GM12878 (cell line): ENCODE measurements around the gene GSTO1. TPM values are rescaled to one million over a fixed set of nuclear protein-coding genes. Genes with fewer than 3 reads are reported as not detected.

ENCODE experiments used
- ATAC-seq: fragments of 200-7000 bp; cut with Tn5 transposase; 3 replicates; pipeline ENCODE4 v1.9.1; 2020; ENCODE audit warnings: mild to moderate bottlenecking, moderate library complexity
- BruUV-seq: library from RNA; stranded (reverse); fragments of 400-500 nt; replicated peaks from 2 replicates; lab custom pipeline; 2021; lab: Mats Ljungman, UMichigan
- CTCF ChIA-PET: fragments of 300-600 bp; sonication (Branson Sonifier 250); formaldehyde crosslinking; extraction: SDS; loops from one replicate; lab custom pipeline; 2021; ENCODE audit warnings: inconsistent platforms; lab: Yijun Ruan, JAX
- POLR2A ChIA-PET: fragments of 350-600 bp; formaldehyde crosslinking; extraction: SDS; loops from one replicate; lab custom pipeline; 2021; ENCODE audit warnings: inconsistent platforms; lab: Charles Lee
- RAD21 ChIA-PET: fragments of 300-600 bp; sonication (Branson Sonifier 250); formaldehyde crosslinking; loops from one replicate; lab custom pipeline; 2023; ENCODE audit warnings: antibody characterized with exemption; ENCODE audit not compliant: unreplicated experiment; lab: Charles Lee
- SMC1A ChIA-PET: fragments of 300-600 bp; sonication (Branson Sonifier 250); formaldehyde crosslinking; loops from one replicate; lab custom pipeline; 2023; ENCODE audit not compliant: unreplicated experiment, uncharacterized antibody; lab: Charles Lee
- DNase-seq: peaks from one replicate; pipeline ENCODE4 v3.0.0-alpha.2; 2011; ENCODE audit warnings: low read depth, low spot score
- FAIRE-seq: peaks from 3 replicates; lab custom pipeline; 2011; peaks lifted over from hg19 to GRCh38; lab: Jason Lieb, UNC
- H2AFZ ChIP-seq: 2 replicates; pipeline ENCODE4 v1.6.0; 2011; ENCODE audit warnings: low read depth, low read length, control low read depth; ENCODE audit not compliant: control insufficient read depth
- H3K27ac ChIP-seq: 2 replicates; pipeline ENCODE4 v1.5.1; 2011; ENCODE audit warnings: control low read depth; ENCODE audit not compliant: control insufficient read depth, insufficient read depth
- H3K27me3 ChIP-seq, 2 experiments: replicated peaks in 1 of 2; 2 replicates each; pipeline versions ENCODE4 v1.6.0 to v1.6.1; 2011; ENCODE audit warnings: low read length in 1 of 2; ENCODE audit not compliant: control insufficient read depth in 2 of 2, insufficient read depth in 2 of 2
- H3K36me3 ChIP-seq, 2 experiments: 2 replicates each; pipeline ENCODE4 v1.5.1; 2011; ENCODE audit warnings: low read length in 1 of 2; ENCODE audit not compliant: control insufficient read depth in 2 of 2, insufficient read depth in 2 of 2
- H3K4me1 ChIP-seq: 2 replicates; pipeline ENCODE4 v1.6.1; 2011; ENCODE audit warnings: mild to moderate bottlenecking, low read length, moderate library complexity, mixed read lengths; ENCODE audit not compliant: control insufficient read depth, insufficient read depth
- H3K4me2 ChIP-seq: 2 replicates; pipeline ENCODE4 v1.6.0; 2011; ENCODE audit warnings: control low read depth; ENCODE audit not compliant: control insufficient read depth, insufficient read depth
- H3K4me3 ChIP-seq: fragments of 200-600 bp; sonication (generic); 2 replicates; pipeline ENCODE4 v1.5.1; 2016
- H3K79me2 ChIP-seq: 2 replicates; pipeline ENCODE4 v1.6.0; 2011; ENCODE audit warnings: low read length; ENCODE audit not compliant: control insufficient read depth, insufficient read depth
- H3K9ac ChIP-seq: 2 replicates; pipeline ENCODE4 v1.8.0; 2011; ENCODE audit warnings: low read length, control low read depth, mixed read lengths; ENCODE audit not compliant: control insufficient read depth, insufficient read depth
- H3K9me3 ChIP-seq: replicated peaks from 3 replicates; pipeline ENCODE4 v1.5.1; 2011; ENCODE audit warnings: mild to moderate bottlenecking, low read length; ENCODE audit not compliant: control insufficient read depth, insufficient read depth
- H4K20me1 ChIP-seq: 2 replicates; pipeline ENCODE4 v1.6.0; 2011; ENCODE audit not compliant: control insufficient read depth, insufficient read depth
- EGR1 ChIP-seq, 2 experiments: IDR thresholded peaks; 1 replicate in 1 of 2; 2 replicates in 1 of 2; pipeline ENCODE4 v1.6.1; 2011 to 2012; ENCODE audit warnings: low read depth in 2 of 2, low read length in 2 of 2, borderline replicate concordance in 1 of 2, mild to moderate bottlenecking in 1 of 2, moderate library complexity in 1 of 2
- FOXK2 ChIP-seq: fragments of 450-650 bp; IDR thresholded peaks from 2 replicates; pipeline ENCODE4 v1.6.1; 2017; ENCODE audit warnings: mild to moderate bottlenecking, moderate library complexity
- LARP7 ChIP-seq: fragments of 450-650 bp; IDR thresholded peaks from 2 replicates; pipeline ENCODE4 v1.6.1; 2017; ENCODE audit warnings: mild to moderate bottlenecking
- MEF2A ChIP-seq: IDR thresholded peaks from 2 replicates; pipeline ENCODE4 v1.6.1; 2011; ENCODE audit warnings: low read depth, mild to moderate bottlenecking, low read length, moderate library complexity; ENCODE audit not compliant: insufficient read depth
- MYB ChIP-seq: fragments of 150-350 bp; IDR thresholded peaks from 2 replicates; pipeline ENCODE4 v1.6.1; 2014; ENCODE audit warnings: mild to moderate bottlenecking, low read depth, low read length, borderline replicate concordance
- NBN ChIP-seq: fragments of 450-650 bp; IDR thresholded peaks from 2 replicates; pipeline ENCODE4 v1.6.1; 2016
- NR2C1 ChIP-seq: fragments of 450-650 bp; IDR thresholded peaks from 2 replicates; pipeline ENCODE4 v1.6.1; 2017; ENCODE audit warnings: antibody characterized with exemption, mild to moderate bottlenecking, moderate library complexity
- POLR2AphosphoS2 ChIP-seq: IDR thresholded peaks from 2 replicates; pipeline ENCODE4 v1.6.1; 2011; ENCODE audit warnings: low read depth, mild to moderate bottlenecking, low read length, improper control_type of control experiment, moderate library complexity
- RCOR1 ChIP-seq: conservative IDR thresholded peaks from 2 replicates; pipeline ENCODE4 v1.6.1; 2012; ENCODE audit warnings: low read depth, low read length, improper control_type of control experiment
- SUPT20H ChIP-seq: IDR thresholded peaks from 2 replicates; pipeline ENCODE4 v1.6.1; 2011; ENCODE audit warnings: low read depth, mild to moderate bottlenecking, low read length, moderate library complexity, borderline replicate concordance; ENCODE audit not compliant: control insufficient read depth
- WGBS: methylation state at CpG from one replicate; pipeline ENCODE4 v1.1.6; 2016; ENCODE audit warnings: low lambda C conversion rate; ENCODE audit not compliant: insufficient replicate concordance, insufficient coverage; ENCODE audit errors: missing lambda C conversion rate; 5-methylcytosine and 5-hydroxymethylcytosine counted together
- in situ Hi-C: fragments of 300-500 bp; cut with MboI; formaldehyde crosslinking; loops from 9 replicates; pipeline ENCODE4 v1.14.3; 2018; ENCODE audit warnings: mixed read lengths
- intact Hi-C: fragments of 100-400 bp; cut with micrococcal nuclease; formaldehyde crosslinking; loops from one replicate; pipeline ENCODE4 v1.14.2; 2022; ENCODE audit not compliant: unreplicated experiment
- polyA plus RNA-seq, 11 experiments: library from polyadenylated mRNA; depleted of rRNA in 4 of 11; unstranded in 6 of 11; stranded (reverse) in 5 of 11; fragments of >200 nt; fragmentation: Nextera tagmentation in 4 of 11; fragmentation: Illumina TruSeq in 1 of 11; extraction: Ambion mirVana in 4 of 11; extraction: Trizol in 1 of 11; gene quantifications; 1 replicate in 1 of 11; 2 replicates in 10 of 11; pipeline versions ENCODE4 v1.2.1 to v1.2.3, GENCODE V29; 2011 to 2016; ENCODE audit warnings: inconsistent platforms in 2 of 11, missing spikeins in 2 of 11, low read depth in 1 of 11
- total RNA-seq, 4 experiments: library from RNA; depleted of rRNA in 3 of 4; stranded (reverse); fragments of >200 nt in 3 of 4; fragmentation: Illumina TruSeq in 1 of 4; extraction: Trizol in 1 of 4; gene quantifications; 2 replicates each; pipeline versions ENCODE4 v1.2.1 to v1.2.3, GENCODE V29; 2013 to 2021
- TF ChIP-seq, protein P1 (sequence below): fragments of 450-650 bp; IDR thresholded peaks from 2 replicates; pipeline ENCODE4 v1.6.1; 2018; ENCODE audit warnings: borderline replicate concordance, mild to moderate bottlenecking; ENCODE audit not compliant: partially characterized antibody
- TF ChIP-seq, protein P2 (sequence below): IDR thresholded peaks from 2 replicates; pipeline ENCODE4 v1.6.1; 2012; ENCODE audit warnings: mild to moderate bottlenecking, low read depth, low read length

GSTO1 gene
- total and polyA plus RNA-seq, 10 of the 15 experiments (the other 5 are each of a cell fraction or from before 2014, with no cell fraction given): 53.1 to 197 (median 112) TPM

DNA sequence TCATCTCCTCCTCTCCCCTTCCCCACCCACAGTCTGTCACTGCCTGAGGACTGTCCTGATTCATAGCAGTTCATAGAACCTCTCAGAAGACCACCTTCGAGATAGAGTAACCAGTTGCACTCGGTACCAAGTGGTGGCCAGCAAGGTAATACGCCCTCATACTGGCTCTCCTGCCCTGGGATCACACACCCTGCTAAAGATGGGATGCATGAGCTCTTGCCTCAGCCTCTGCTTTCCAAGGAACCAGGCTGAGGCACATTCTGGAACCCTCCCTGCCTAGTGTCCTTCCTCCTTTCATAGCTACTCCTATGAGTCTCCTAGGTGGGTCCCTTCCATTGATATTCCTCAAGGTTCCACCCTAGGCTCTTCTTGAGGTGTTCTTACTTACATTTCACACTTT is 38.1 kb upstream of the GSTO1 start:
- ChIA-PET CTCF (interaction anchor here (0.8 to 0.9 kb wide), 2 partner anchors 56 to 75 kb away, joined by 3 read pairs; no protein-coding TSS in a partner anchor), RAD21 (interaction anchor here (1.5 kb wide), 1 partner anchor 329 kb away, joined by 3 read pairs; no protein-coding TSS in a partner anchor), SMC1A (no interaction called here), POLR2A (no interaction called here)
- in situ Hi-C loops (no loop called here), intact Hi-C loops (no loop called here)
- Histone ChIP-seq H3K27ac (no peak overlapping the region), H3K36me3 (no peaks in the 10 kb centered on the region), H3K9ac (no peak overlapping the region), H3K79me2 (no peaks in the 10 kb centered on the region), H3K4me2 (no peak overlapping the region), H2AFZ (no peak overlapping the region), H3K4me1 (no peaks in the 10 kb centered on the region), H3K27me3 (no peaks in the 10 kb centered on the region), H3K9me3 (no peaks in the 10 kb centered on the region), H4K20me1 (no peaks in the 10 kb centered on the region), H3K4me3 (no peak overlapping the region)
- ATAC-seq (no peak), FAIRE-seq (no peak), DNase-seq (no peak)
- BruUV-seq: no TSS peak
- 35% methylated on average over 3 of the region's 3 CpGs for WGBS
- TF ChIP-seq, protein P1, sequence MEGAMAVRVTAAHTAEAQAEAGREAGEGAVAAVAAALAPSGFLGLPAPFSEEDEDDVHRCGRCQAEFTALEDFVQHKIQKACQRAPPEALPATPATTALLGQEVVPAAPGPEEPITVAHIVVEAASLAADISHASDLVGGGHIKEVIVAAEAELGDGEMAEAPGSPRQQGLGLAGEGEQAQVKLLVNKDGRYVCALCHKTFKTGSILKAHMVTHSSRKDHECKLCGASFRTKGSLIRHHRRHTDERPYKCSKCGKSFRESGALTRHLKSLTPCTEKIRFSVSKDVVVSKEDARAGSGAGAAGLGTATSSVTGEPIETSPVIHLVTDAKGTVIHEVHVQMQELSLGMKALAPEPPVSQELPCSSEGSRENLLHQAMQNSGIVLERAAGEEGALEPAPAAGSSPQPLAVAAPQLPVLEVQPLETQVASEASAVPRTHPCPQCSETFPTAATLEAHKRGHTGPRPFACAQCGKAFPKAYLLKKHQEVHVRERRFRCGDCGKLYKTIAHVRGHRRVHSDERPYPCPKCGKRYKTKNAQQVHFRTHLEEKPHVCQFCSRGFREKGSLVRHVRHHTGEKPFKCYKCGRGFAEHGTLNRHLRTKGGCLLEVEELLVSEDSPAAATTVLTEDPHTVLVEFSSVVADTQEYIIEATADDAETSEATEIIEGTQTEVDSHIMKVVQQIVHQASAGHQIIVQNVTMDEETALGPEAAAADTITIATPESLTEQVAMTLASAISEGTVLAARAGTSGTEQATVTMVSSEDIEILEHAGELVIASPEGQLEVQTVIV: no peak
- no peak for TF ChIP-seq NBN
- no peak for TF ChIP-seq RCOR1
- TF ChIP-seq NR2C1: no peak
- TF ChIP-seq LARP7: no peak
- no peak for TF ChIP-seq MYB
- TF ChIP-seq MEF2A: no peak
- no peak for TF ChIP-seq POLR2AphosphoS2
- TF ChIP-seq EGR1 (IDR thresholded peaks at IDR 0.05; ENCODE audit: borderline replicate concordance in 1 of 2, low read depth in 2 of 2, low read length in 2 of 2): no peak
- no peak for TF ChIP-seq SUPT20H
- no peak for TF ChIP-seq FOXK2
- TF ChIP-seq, protein P2, sequence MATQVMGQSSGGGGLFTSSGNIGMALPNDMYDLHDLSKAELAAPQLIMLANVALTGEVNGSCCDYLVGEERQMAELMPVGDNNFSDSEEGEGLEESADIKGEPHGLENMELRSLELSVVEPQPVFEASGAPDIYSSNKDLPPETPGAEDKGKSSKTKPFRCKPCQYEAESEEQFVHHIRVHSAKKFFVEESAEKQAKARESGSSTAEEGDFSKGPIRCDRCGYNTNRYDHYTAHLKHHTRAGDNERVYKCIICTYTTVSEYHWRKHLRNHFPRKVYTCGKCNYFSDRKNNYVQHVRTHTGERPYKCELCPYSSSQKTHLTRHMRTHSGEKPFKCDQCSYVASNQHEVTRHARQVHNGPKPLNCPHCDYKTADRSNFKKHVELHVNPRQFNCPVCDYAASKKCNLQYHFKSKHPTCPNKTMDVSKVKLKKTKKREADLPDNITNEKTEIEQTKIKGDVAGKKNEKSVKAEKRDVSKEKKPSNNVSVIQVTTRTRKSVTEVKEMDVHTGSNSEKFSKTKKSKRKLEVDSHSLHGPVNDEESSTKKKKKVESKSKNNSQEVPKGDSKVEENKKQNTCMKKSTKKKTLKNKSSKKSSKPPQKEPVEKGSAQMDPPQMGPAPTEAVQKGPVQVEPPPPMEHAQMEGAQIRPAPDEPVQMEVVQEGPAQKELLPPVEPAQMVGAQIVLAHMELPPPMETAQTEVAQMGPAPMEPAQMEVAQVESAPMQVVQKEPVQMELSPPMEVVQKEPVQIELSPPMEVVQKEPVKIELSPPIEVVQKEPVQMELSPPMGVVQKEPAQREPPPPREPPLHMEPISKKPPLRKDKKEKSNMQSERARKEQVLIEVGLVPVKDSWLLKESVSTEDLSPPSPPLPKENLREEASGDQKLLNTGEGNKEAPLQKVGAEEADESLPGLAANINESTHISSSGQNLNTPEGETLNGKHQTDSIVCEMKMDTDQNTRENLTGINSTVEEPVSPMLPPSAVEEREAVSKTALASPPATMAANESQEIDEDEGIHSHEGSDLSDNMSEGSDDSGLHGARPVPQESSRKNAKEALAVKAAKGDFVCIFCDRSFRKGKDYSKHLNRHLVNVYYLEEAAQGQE: no peak
